Left lung (tissue), 10 donors: ENCODE data around the gene TOLLIP. TPM values are rescaled to one million over a fixed set of nuclear protein-coding genes. Genes with fewer than 3 reads are reported as not detected.
"Not testable (repeated sequence)": the region's sequence is repeated elsewhere in the genome, so short reads cannot be mapped to it uniquely, and the experiment has no call there.

Source experiments
- ATAC-seq: fragments of 200-7000 bp; cut with Tn5 transposase; one replicate; pipeline ENCODE4 v1.9.1; 2020; ENCODE audit warnings: moderate library complexity
- DNase-seq, 4 donors: peaks; one replicate each; pipeline ENCODE4 v3.0.0-alpha.2; 2013 to 2020
- H3K27ac ChIP-seq, 2 donors: fragments of 200-600 bp; sonication (generic) in 1 of 2; one replicate each; pipeline versions ENCODE4 v1.5.0 to v1.8.0; 2020 to 2021
- H3K27me3 ChIP-seq, 2 donors: fragments of 200-600 bp; sonication (generic) in 1 of 2; one replicate each; pipeline versions ENCODE4 v1.5.0 to v1.8.0; 2020 to 2021
- H3K36me3 ChIP-seq, 2 donors: fragments of 200-600 bp; sonication (generic) in 1 of 2; one replicate each; pipeline versions ENCODE4 v1.5.0 to v1.8.0; 2020 to 2021
- H3K4me1 ChIP-seq, 2 donors: fragments of 200-600 bp; one replicate each; pipeline ENCODE4 v1.8.0; 2021
- H3K4me3 ChIP-seq, 2 donors: fragments of 200-600 bp; sonication (generic) in 1 of 2; one replicate each; pipeline versions ENCODE4 v1.5.0 to v1.8.0; 2020 to 2021; ENCODE audit warnings: mild to moderate bottlenecking in 1 of 2
- H3K9me3 ChIP-seq, 2 donors: fragments of 200-600 bp; sonication (generic) in 1 of 2; one replicate each; pipeline versions ENCODE4 v1.5.0 to v1.8.0; 2020 to 2021
- CTCF ChIP-seq, 2 donors: fragments of 200-600 bp; sonication (generic) in 1 of 2; IDR thresholded peaks; one replicate each; pipeline versions ENCODE4 v1.5.0 to v1.8.0; 2021; ENCODE audit warnings: antibody characterized with exemption in 2 of 2
- intact Hi-C, 2 donors: fragments of 100-400 bp; cut with DNase I; formaldehyde crosslinking; loops; one replicate each; pipeline versions ENCODE4 v1.11.2 to v1.14.2; 2022
- polyA plus RNA-seq, 6 donors: library from polyadenylated mRNA; unstranded; fragments of 120-200 nt; gene quantifications; one replicate each; pipeline ENCODE4 v1.2.1, GENCODE V29; 2013; ENCODE audit not compliant: insufficient read length in 6 of 6
- total RNA-seq, 2 donors: library from RNA; stranded (reverse); fragmentation: NEBNext Ultra II Directional; extraction: Animal tissue kit (Norgen Biotek cat#: 25700); gene quantifications; one replicate each; pipeline ENCODE4 v1.2.1, GENCODE V29; 2021
- donor health status: DM: no; HTN: yes; CAD: no.
- donor health status: DM: no; HTN: no; CAD: no.

The TOLLIP gene
- total and polyA plus RNA-seq, 8 donors = 22.4 to 63.5 (median 27.2) TPM

GRCh38 chr11:1271002-1271401, 38.4 kb downstream of the TOLLIP start:
- ATAC-seq = no peak
- Histone ChIP-seq H3K27ac (no peak overlapping the region), H3K4me1 (no peaks in the 10 kb centered on the region), H3K36me3 (peaks cover 0 to 36% of the 10 kb centered on the region in 2 donors), H3K4me3 (no peak overlapping the region), H3K27me3 (no peaks in the 10 kb centered on the region), H3K9me3 (no peaks in the 10 kb centered on the region)
- intact Hi-C loops = no loop called here
- DNase-seq = peak in 1 of 4 donors; percentile 51
- no peak for TF ChIP-seq CTCF (IDR thresholded peaks at IDR 0.05)

- peak in 1 of 4 donors; percentile 59 for DNase-seq
- no peak for TF ChIP-seq CTCF (IDR thresholded peaks at IDR 0.05)
These were observed 39.0 kb downstream of the TOLLIP start for GRCh38 chr11:1270476-1270875.

GRCh38 chr11:1269957-1270356, 39.5 kb downstream of the TOLLIP start:
- Histone ChIP-seq H3K27me3 (no peaks in the 10 kb centered on the region), H3K9me3 (peaks cover 0 to 7% of the 10 kb centered on the region in 2 donors), H3K4me3 (no peak overlapping the region), H3K27ac (no peak overlapping the region), H3K36me3 (peaks cover 0 to 26% of the 10 kb centered on the region in 2 donors), H3K4me1 (no peaks in the 10 kb centered on the region)
- DNase-seq (peak in 1 of 4 donors; percentile 31), ATAC-seq (no peak)
- intact Hi-C loops = no loop called here
- TF ChIP-seq CTCF (IDR thresholded peaks at IDR 0.05) = no peak

More at GRCh38 chr11:1270476-1270875, 39.0 kb downstream of the TOLLIP start:
- no peaks in the 10 kb centered on the region for H3K4me1 ChIP-seq
- H3K27me3 ChIP-seq = no peaks in the 10 kb centered on the region
- intact Hi-C loops = no loop called here
- peaks cover 0 to 3% of the 10 kb centered on the region in 2 donors for H3K9me3 ChIP-seq
- H3K27ac ChIP-seq = no peak overlapping the region
- H3K36me3 ChIP-seq = peaks cover 0 to 31% of the 10 kb centered on the region in 2 donors
- ATAC-seq = no peak
- H3K4me3 ChIP-seq = no peak overlapping the region

GRCh38 chr11:1267441-1268100, 41.9 kb downstream of the TOLLIP start:
- Histone ChIP-seq H3K4me3 (no peak overlapping the region), H3K4me1 (peaks cover 5 to 8% of the 10 kb centered on the region in 2 donors), H3K27ac (no peak overlapping the region), H3K27me3 (no peaks in the 10 kb centered on the region), H3K9me3 (peaks cover 0 to 7% of the 10 kb centered on the region in 2 donors), H3K36me3 (peaks cover 0 to 5% of the 10 kb centered on the region in 2 donors)
- no peak for TF ChIP-seq CTCF (IDR thresholded peaks at IDR 0.05)
- no peak for DNase-seq
- ATAC-seq = no peak
- intact Hi-C loops = no loop called here

GRCh38 chr11:1266976-1267375, 42.5 kb downstream of the TOLLIP start:
- H3K36me3 ChIP-seq, ATAC-seq, H3K27ac ChIP-seq, intact Hi-C loops, H3K27me3 ChIP-seq, H3K9me3 ChIP-seq, DNase-seq, H3K4me3 ChIP-seq: not testable (repeated sequence)
- peaks cover 9 to 14% of the 10 kb centered on the region in 2 donors for H3K4me1 ChIP-seq

GRCh38 chr11:1265480-1265879, 44.0 kb downstream of the TOLLIP start:
- H3K36me3 ChIP-seq, H3K27ac ChIP-seq, ATAC-seq, H3K27me3 ChIP-seq, intact Hi-C loops, H3K4me3 ChIP-seq, H3K9me3 ChIP-seq: not testable (repeated sequence)
- peak in 1 of 4 donors; percentile 24 for DNase-seq
- peaks cover 10 to 18% of the 10 kb centered on the region in 2 donors for H3K4me1 ChIP-seq
